Measurements from ENCODE around the gene ACTA1. TPM values are rescaled to one million over a fixed set of nuclear protein-coding genes. Genes with fewer than 3 reads are reported as not detected.
"Not testable (repeated sequence)": the region's sequence is repeated elsewhere in the genome, so short reads cannot be mapped to it uniquely, and the experiment has no call there.

ACTA1 gene
- not detected for total RNA-seq (2021; fragmentation: NEBNext Ultra II Directional; extraction: Animal tissue kit (Norgen Biotek cat#: 25700))
- long read RNA-seq, result 0 reads

DNA sequence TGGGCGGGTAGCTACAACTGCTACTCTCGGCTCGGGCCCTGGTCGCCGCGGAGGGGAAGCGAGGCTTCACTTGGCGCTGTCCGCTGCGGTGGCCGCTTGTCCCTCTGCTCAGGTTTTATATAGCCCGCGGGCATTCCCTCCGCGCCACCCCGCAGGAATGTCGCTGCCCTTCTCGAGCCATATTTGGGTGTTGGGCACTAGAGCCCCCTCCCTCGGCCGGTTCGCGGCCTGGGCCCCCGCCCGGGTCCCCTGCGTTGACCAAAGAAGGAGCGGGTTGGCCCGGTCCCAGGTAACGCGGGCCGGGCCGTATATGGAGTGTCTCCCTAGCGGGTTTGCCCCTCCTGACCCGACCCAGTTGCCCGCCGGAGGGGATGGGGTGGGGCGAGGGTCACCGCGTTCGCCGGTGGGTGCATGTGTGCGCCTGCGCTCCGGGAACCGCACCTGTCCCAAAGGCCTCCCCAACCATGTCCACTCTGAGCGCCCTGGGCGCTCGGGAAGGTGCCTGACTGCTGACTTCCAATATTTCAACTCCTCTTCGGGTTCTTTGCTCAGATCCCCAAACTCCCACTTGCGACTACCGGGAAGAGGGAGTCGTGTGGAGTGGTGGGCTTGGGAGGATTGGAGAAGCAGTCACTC lies at the start of gene ACTA1:
Gene ACTA1 (minus strand): TSS at position 90 of the 636 bp plus-strand sequence. CDS start 979 bp downstream, outside the sequence.
- no peak for DNase-seq
- Mint-ChIP-seq H3K27ac (no peak within 1 kb of the TSS), H3K27me3 (ENCODE audit: insufficient read depth) (peaks cover 41% of the 10 kb centered on the region), H3K4me1 (ENCODE audit: low read depth) (peaks cover 6% of the 10 kb centered on the region), H3K9me3 (peaks cover 5% of the 10 kb centered on the region), H3K36me3 (ENCODE audit: low read depth) (peaks cover 17% of the 10 kb centered on the region), H3K4me3 (no peak within 1 kb of the TSS)
- TF ChIP-seq, protein P1, sequence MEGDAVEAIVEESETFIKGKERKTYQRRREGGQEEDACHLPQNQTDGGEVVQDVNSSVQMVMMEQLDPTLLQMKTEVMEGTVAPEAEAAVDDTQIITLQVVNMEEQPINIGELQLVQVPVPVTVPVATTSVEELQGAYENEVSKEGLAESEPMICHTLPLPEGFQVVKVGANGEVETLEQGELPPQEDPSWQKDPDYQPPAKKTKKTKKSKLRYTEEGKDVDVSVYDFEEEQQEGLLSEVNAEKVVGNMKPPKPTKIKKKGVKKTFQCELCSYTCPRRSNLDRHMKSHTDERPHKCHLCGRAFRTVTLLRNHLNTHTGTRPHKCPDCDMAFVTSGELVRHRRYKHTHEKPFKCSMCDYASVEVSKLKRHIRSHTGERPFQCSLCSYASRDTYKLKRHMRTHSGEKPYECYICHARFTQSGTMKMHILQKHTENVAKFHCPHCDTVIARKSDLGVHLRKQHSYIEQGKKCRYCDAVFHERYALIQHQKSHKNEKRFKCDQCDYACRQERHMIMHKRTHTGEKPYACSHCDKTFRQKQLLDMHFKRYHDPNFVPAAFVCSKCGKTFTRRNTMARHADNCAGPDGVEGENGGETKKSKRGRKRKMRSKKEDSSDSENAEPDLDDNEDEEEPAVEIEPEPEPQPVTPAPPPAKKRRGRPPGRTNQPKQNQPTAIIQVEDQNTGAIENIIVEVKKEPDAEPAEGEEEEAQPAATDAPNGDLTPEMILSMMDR (IDR thresholded peaks at IDR 0.05), result no peak

DNA sequence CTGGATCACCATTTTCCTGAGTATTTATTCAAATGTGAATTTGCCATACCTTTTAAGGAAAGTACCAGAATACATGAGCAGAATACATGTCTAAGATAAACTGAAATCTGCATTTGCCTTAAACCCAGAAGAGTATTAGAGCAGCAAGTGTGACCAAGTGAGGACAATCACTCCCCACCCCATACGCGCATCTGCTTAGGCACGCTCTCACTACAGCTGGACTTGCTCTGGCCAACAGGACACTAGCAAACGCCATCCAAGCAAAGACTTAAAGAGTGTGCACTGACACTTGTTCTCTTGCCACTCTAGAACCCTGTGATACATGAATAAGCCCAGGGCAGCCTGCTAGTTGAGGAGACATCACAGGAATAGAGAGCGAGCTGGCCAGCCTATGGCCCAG lies 48.6 kb upstream of the ACTA1 start:
- Mint-ChIP-seq H3K9me3 (no peaks in the 10 kb centered on the region), H3K36me3 (ENCODE audit: low read depth) (peaks cover 9% of the 10 kb centered on the region; the same call in 1 of the 2 replicates), H3K27me3 (ENCODE audit: insufficient read depth) (no peaks in the 10 kb centered on the region), H3K27ac (peak overlapping the region; percentile 70; the same call in 1 of the 2 replicates), H3K4me1 (ENCODE audit: low read depth) (peaks cover 7% of the 10 kb centered on the region), H3K4me3 (no peak overlapping the region)
- no peak for DNase-seq
- TF ChIP-seq, protein P1 (IDR thresholded peaks at IDR 0.05), result no peak

GRCh38 chr1:229480495-229480894 lies 46.6 kb upstream of the ACTA1 start:
- Mint-ChIP-seq H3K36me3 (ENCODE audit: low read depth) (peaks cover 9% of the 10 kb centered on the region), H3K9me3 (no peaks in the 10 kb centered on the region)

DNA sequence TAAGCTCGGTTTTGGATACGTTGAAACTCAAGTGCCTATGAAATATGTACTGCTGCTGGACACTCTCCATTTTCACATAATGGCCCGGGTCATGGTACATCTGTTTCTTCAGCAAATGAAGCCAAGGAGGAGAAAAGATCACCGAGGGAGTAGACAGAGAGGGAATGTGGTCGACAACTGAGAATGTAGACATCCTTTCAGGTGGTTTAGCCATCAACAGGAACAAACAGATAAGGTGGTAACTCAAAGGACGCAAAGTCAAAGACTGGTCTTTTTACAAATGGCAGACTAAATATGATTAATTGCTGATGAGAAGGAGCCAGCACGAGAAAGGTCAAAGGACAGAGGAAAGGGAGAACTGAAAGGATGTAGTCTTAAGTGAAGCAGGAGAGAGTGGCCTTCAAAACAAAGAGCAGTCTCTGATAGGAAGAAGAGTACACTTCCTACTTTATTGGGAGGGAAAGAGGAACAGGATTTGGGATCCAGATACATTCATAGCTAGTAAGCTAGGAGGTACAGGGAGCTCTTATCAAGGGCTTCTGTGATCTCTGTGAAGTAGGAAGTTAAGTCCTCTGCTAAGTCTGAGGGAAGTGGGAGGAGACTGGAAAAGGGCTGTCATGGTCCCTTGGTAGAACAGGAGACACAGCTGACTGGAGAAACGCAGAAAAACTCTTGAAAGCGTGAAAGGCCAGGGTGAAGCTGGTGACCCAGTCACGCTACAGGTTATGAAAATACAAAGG lies 45.9 kb upstream of the ACTA1 start:
- H3K36me3 Mint-ChIP-seq (ENCODE audit: low read depth), result peaks cover 14% of the 10 kb centered on the region
- no peak for DNase-seq
- no peaks in the 10 kb centered on the region for H3K27me3 Mint-ChIP-seq (ENCODE audit: insufficient read depth)
- no peaks in the 10 kb centered on the region for H3K9me3 Mint-ChIP-seq
- H3K27ac Mint-ChIP-seq, result no peak overlapping the region
- no peak overlapping the region for H3K4me3 Mint-ChIP-seq
- peaks cover 7% of the 10 kb centered on the region for H3K4me1 Mint-ChIP-seq (ENCODE audit: low read depth)
- TF ChIP-seq, protein P1 (IDR thresholded peaks at IDR 0.05), result no peak

More at GRCh38 chr1:229480495-229480894, 46.6 kb upstream of the ACTA1 start:
- DNase-seq, result no peak
- H3K4me1 Mint-ChIP-seq (ENCODE audit: low read depth), result peaks cover 7% of the 10 kb centered on the region
- H3K27ac Mint-ChIP-seq, result no peak overlapping the region
- H3K27me3 Mint-ChIP-seq (ENCODE audit: insufficient read depth), result no peaks in the 10 kb centered on the region
- TF ChIP-seq, protein P1 (IDR thresholded peaks at IDR 0.05), result no peak
- H3K4me3 Mint-ChIP-seq, result no peak overlapping the region

DNA sequence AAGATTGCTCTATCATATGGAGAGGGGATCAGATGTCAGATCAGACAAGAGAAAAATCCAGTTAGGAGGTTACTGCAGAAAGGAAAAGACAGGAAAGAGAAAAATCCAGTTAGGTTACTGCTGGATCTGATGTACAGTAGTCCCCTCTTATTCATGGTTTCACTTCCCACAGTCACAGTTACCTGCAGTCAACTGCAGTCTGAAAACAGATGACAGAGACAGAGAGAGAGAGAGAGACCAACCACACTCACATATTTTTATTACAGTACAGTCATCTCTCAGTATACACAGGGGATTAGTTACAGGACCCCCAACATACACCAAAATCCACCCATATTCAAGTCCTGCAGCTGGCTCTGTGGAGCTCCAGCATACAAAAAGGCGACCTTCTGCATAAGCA lies 45.0 kb upstream of the ACTA1 start:
- Mint-ChIP-seq H3K36me3 (ENCODE audit: low read depth) (peaks cover 19% of the 10 kb centered on the region), H3K27ac (no peak overlapping the region), H3K4me3 (no peak overlapping the region)

DNA sequence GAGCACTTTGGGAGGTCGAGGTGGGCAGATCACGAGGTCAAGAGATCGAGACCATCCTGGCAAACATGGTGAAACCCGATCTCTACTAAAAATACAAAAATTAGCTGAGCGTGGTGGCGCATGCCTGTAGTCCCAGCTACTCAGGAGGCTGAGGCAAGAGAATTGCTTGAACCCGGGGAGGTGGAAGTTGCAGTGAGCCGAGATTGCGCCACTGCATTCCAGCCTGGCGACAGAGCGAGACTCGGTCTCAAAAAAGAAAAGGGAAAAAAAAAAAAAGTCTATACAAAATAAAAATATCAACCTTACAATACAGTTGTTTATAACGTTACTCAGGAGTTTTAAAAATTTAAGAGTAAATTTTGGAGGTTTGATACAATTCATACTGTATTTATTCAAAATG lies 42.0 kb upstream of the ACTA1 start:
- H3K36me3 Mint-ChIP-seq (ENCODE audit: low read depth), result peaks cover 14% of the 10 kb centered on the region
- DNase-seq, result not testable (repeated sequence)

More for the DNA sequence above, 45.0 kb upstream of the ACTA1 start:
- Mint-ChIP-seq H3K4me1 (ENCODE audit: low read depth) (peaks cover 7% of the 10 kb centered on the region), H3K9me3 (no peaks in the 10 kb centered on the region), H3K27me3 (ENCODE audit: insufficient read depth) (no peaks in the 10 kb centered on the region)
- DNase-seq, result no peak
- TF ChIP-seq, protein P1 (IDR thresholded peaks at IDR 0.05), result no peak

More for the DNA sequence above, 42.0 kb upstream of the ACTA1 start:
- not testable (repeated sequence) for H3K9me3 Mint-ChIP-seq; H3K4me1 Mint-ChIP-seq (ENCODE audit: low read depth); H3K27me3 Mint-ChIP-seq (ENCODE audit: insufficient read depth); H3K27ac Mint-ChIP-seq; H3K4me3 Mint-ChIP-seq

Data from HFFc6 (cell line).